ENCODE results near the gene DICER1.

DNA sequence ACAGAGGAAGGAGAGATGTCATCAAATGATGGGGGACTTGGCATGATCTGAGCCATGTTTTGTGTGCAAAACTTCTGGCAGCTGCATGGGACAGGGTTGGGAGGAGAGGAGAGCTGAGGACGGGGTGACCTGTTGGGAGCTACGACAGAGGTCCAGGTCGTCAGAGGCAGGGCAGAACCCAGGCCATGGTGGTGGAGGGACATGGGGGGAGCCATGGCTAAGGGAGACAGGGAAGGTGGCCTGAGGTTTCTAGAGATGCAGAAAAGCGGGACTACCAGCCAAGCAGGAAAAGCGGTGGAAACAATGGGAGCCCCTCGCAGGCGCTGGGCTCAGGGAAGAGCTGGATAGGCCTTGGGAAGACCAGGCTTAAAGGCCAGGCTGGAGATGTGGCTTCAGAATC is 88.3 kb downstream of the DICER1 start:
- TF ChIP-seq, protein P1, sequence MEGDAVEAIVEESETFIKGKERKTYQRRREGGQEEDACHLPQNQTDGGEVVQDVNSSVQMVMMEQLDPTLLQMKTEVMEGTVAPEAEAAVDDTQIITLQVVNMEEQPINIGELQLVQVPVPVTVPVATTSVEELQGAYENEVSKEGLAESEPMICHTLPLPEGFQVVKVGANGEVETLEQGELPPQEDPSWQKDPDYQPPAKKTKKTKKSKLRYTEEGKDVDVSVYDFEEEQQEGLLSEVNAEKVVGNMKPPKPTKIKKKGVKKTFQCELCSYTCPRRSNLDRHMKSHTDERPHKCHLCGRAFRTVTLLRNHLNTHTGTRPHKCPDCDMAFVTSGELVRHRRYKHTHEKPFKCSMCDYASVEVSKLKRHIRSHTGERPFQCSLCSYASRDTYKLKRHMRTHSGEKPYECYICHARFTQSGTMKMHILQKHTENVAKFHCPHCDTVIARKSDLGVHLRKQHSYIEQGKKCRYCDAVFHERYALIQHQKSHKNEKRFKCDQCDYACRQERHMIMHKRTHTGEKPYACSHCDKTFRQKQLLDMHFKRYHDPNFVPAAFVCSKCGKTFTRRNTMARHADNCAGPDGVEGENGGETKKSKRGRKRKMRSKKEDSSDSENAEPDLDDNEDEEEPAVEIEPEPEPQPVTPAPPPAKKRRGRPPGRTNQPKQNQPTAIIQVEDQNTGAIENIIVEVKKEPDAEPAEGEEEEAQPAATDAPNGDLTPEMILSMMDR (IDR thresholded peaks at IDR 0.05): no peak
- TF ChIP-seq POLR2A (IDR thresholded peaks at IDR 0.05): no peak

Measured in adrenal gland (tissue), 5 donors.